CD4-positive, alpha-beta T cell treated with Interleukin-6 at 100 ng/mL for 8 hours (primary cell): Measurements from ENCODE around the gene MRTFA.
A peak's percentile ranks its signal among the peaks of the same experiment; 100 is the strongest.

Experiments
- DNase-seq: peaks from one replicate; pipeline ENCODE4 v3.0.0-alpha.2; 2020; ENCODE audit warnings: mixed read lengths, low spot score

MRTFA gene

GRCh38 chr22:40463017-40463631 is 173.4 kb downstream of the MRTFA start:
- peak; percentile 64 for DNase-seq

- DNase-seq, result peak; percentile 25
These were observed 174.1 kb downstream of the MRTFA start for GRCh38 chr22:40462195-40462984.

GRCh38 chr22:40453671-40454070 is 182.8 kb downstream of the MRTFA start:
- DNase-seq, result no peak

GRCh38 chr22:40452730-40453487 is 183.6 kb downstream of the MRTFA start:
- DNase-seq, result no peak

- DNase-seq, result peak; percentile 42
These were observed 185.3 kb downstream of the MRTFA start for GRCh38 chr22:40451210-40451609.

- DNase-seq, result no peak
These were observed 185.9 kb downstream of the MRTFA start for GRCh38 chr22:40450616-40451015.

GRCh38 chr22:40449676-40450035 is 186.9 kb downstream of the MRTFA start:
- no peak for DNase-seq

GRCh38 chr22:40446203-40446602 is 190.3 kb downstream of the MRTFA start:
- DNase-seq, result no peak

- DNase-seq, result no peak
These were observed 192.2 kb downstream of the MRTFA start for GRCh38 chr22:40444178-40444831.

- no peak for DNase-seq
These were observed 192.8 kb downstream of the MRTFA start for GRCh38 chr22:40443732-40444131.

- DNase-seq, result no peak
These were observed 194.6 kb downstream of the MRTFA start for GRCh38 chr22:40441761-40442390.

GRCh38 chr22:40436505-40437431 is 199.8 kb downstream of the MRTFA start:
- DNase-seq, result peak; percentile 44

GRCh38 chr22:40434745-40435144 is 201.8 kb downstream of the MRTFA start:
- no peak for DNase-seq

GRCh38 chr22:40434106-40434505 is 202.4 kb downstream of the MRTFA start:
- no peak for DNase-seq

- no peak for DNase-seq
These were observed 203.0 kb downstream of the MRTFA start for GRCh38 chr22:40433416-40434090.

- no peak for DNase-seq
These were observed 203.9 kb downstream of the MRTFA start for GRCh38 chr22:40432625-40433024.

GRCh38 chr22:40432157-40432556 is 204.4 kb downstream of the MRTFA start:
- no peak for DNase-seq

- DNase-seq, result no peak
These were observed 205.5 kb downstream of the MRTFA start for GRCh38 chr22:40430991-40431390.

GRCh38 chr22:40429481-40429880 is 207.0 kb downstream of the MRTFA start:
- no peak for DNase-seq

GRCh38 chr22:40428796-40429195 is 207.7 kb downstream of the MRTFA start:
- DNase-seq, result no peak
